Naive thymus-derived CD4-positive, alpha-beta T cell (primary cell): ENCODE results near the gene PPFIA4. TPM values are rescaled to one million over a fixed set of nuclear protein-coding genes. Genes with fewer than 3 reads are reported as not detected.

Experiments used
- ATAC-seq: fragments of 150-1000 bp; cut with Tn5 transposase; 2 replicates; pipeline ENCODE4 v1.10.0; 2021; ENCODE audit warnings: mild to moderate bottlenecking, moderate library complexity
- CTCF ChIA-PET: fragments of 350-600 bp; sonication (Branson Sonifier 250); formaldehyde crosslinking; loops from one replicate; lab custom pipeline; 2021; ENCODE audit warnings: antibody characterized with exemption; lab: Charles Lee
- POLR2A ChIA-PET: fragments of 350-600 bp; sonication (Branson Sonifier 250); formaldehyde crosslinking; loops from one replicate; lab custom pipeline; 2021; ENCODE audit warnings: antibody characterized with exemption, inconsistent platforms; lab: Charles Lee
- DNase-seq, 9 donors: peaks; one replicate each; pipeline versions ENCODE4 v3.0.0 to v3.0.0-alpha.2; 2020 to 2022; ENCODE audit warnings: mixed read lengths in 1 of 9
- H3K27ac ChIP-seq: one replicate; pipeline ENCODE4 v1.7.0; 2013; ENCODE audit warnings: mild to moderate bottlenecking, low read depth, low read length, moderate library complexity
- H3K27me3 ChIP-seq, 2 donors: one replicate each; pipeline ENCODE4 v1.7.0; 2013; ENCODE audit warnings: low read length in 2 of 2, mild to moderate bottlenecking in 2 of 2, moderate library complexity in 2 of 2; ENCODE audit not compliant: control insufficient read depth in 2 of 2, insufficient read depth in 2 of 2
- H3K36me3 ChIP-seq, 3 experiments: 1 replicate in 2 of 3; 2 replicates in 1 of 3; pipeline ENCODE4 v1.7.0; 2013; ENCODE audit warnings: low read length in 3 of 3, mild to moderate bottlenecking in 3 of 3, moderate library complexity in 1 of 3; ENCODE audit not compliant: insufficient read depth in 3 of 3, control insufficient read depth in 2 of 3
- H3K4me1 ChIP-seq, 2 donors: one replicate each; pipeline ENCODE4 v1.7.0; 2013; ENCODE audit warnings: low read length in 2 of 2, mild to moderate bottlenecking in 2 of 2, moderate library complexity in 1 of 2; ENCODE audit not compliant: control insufficient read depth in 2 of 2, insufficient read depth in 2 of 2
- H3K4me3 ChIP-seq: 2 replicates; pipeline ENCODE4 v1.7.0; 2013; ENCODE audit warnings: mild to moderate bottlenecking, low read length
- H3K9me3 ChIP-seq, 3 experiments: 1 replicate in 2 of 3; 2 replicates in 1 of 3; pipeline ENCODE4 v1.7.0; 2013; ENCODE audit warnings: low read length in 3 of 3; ENCODE audit not compliant: control insufficient read depth in 2 of 3
- H3K27ac Mint-ChIP-seq, 9 donors: one replicate each; pipeline ENCODE4 v1.8.0; 2020 to 2022; ENCODE audit warnings: mixed read lengths in 9 of 9, mild to moderate bottlenecking in 8 of 9, moderate library complexity in 5 of 9, inconsistent platforms in 2 of 9
- H3K27me3 Mint-ChIP-seq, 5 donors: one replicate each; pipeline ENCODE4 v1.8.0; 2021 to 2022; ENCODE audit warnings: mixed read lengths in 5 of 5, mild to moderate bottlenecking in 1 of 5
- H3K36me3 Mint-ChIP-seq, 5 donors: one replicate each; pipeline ENCODE4 v1.8.0; 2020 to 2022; ENCODE audit warnings: mixed read lengths in 5 of 5, mild to moderate bottlenecking in 3 of 5, inconsistent platforms in 1 of 5
- H3K4me1 Mint-ChIP-seq, 7 donors: one replicate each; pipeline ENCODE4 v1.8.0; 2020 to 2022; ENCODE audit warnings: mixed read lengths in 7 of 7, mild to moderate bottlenecking in 3 of 7, inconsistent platforms in 1 of 7
- H3K4me3 Mint-ChIP-seq, 10 donors: one replicate each; pipeline ENCODE4 v1.8.0; 2020 to 2022; ENCODE audit warnings: mild to moderate bottlenecking in 10 of 10, mixed read lengths in 10 of 10, moderate library complexity in 6 of 10, inconsistent platforms in 2 of 10
- H3K9me3 Mint-ChIP-seq, 11 donors: one replicate each; pipeline ENCODE4 v1.8.0; 2020 to 2022; ENCODE audit warnings: mixed read lengths in 11 of 11, mild to moderate bottlenecking in 4 of 11, inconsistent platforms in 1 of 11, moderate library complexity in 1 of 11
- intact Hi-C, 2 donors: fragments of 100-400 bp; cut with micrococcal nuclease; formaldehyde crosslinking; loops; one replicate each; pipeline ENCODE4 v1.15.1; 2023
- polyA plus RNA-seq, 2 donors: library from polyadenylated mRNA; unstranded; fragments of 300-500 nt; fragmentation: Illumina TruSeq; gene quantifications; one replicate each; pipeline ENCODE4 v1.2.3, GENCODE V29; 2021
- total RNA-seq, 6 experiments: library from RNA in 5 of 6; stranded (reverse) in 5 of 6; gene quantifications; 1 replicate in 5 of 6; 2 replicates in 1 of 6; pipeline ENCODE4 v1.2.3 and lab custom pipeline; 2021 to 2026

PPFIA4 gene
- total and polyA plus RNA-seq, 7 experiments from 2014 or later: 0.40 to 45.5 (median 2.4) TPM; not detected in 2

DNA sequence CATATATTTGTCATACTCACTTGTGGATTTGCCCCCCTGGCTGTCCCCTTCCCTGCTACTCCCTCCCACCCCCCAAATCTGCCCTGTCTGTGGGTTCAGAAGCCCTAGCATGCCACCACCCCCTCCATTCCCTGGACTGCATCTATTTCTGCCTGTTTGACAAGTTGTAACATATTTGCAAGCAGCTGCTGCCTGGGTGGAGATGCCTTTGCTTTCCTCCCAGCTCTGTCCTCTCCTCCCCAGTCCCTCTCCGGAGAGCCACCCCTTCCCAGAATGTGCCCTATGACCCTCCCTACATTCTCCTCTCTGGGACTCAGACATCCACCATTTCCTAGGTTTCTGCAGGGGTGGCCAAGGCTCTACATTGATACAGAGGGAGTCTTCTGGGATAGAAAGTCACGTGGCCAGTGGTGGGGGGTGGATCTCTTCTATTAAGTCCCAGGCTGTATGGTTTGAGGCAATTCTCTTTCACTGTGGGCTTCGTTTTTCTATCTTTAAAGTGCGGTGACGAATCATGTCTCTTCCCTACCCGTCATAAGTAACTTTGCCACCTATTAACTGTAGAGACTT lies 65.6 kb downstream of the PPFIA4 start:
- Histone ChIP-seq H3K4me1 (no peaks in the 10 kb centered on the region), H3K27ac (no peak overlapping the region), H3K36me3 (no peaks in the 10 kb centered on the region), H3K4me3 (no peak overlapping the region), H3K9me3 (peaks cover 0 to 6% (median 0%) of the 10 kb centered on the region in 3 experiments), H3K27me3 (no peaks in the 10 kb centered on the region)
- intact Hi-C loops: no loop called here
- H3K36me3 Mint-ChIP-seq: peaks cover 0 to 11% (median 0%) of the 10 kb centered on the region in 5 donors
- H3K9me3 Mint-ChIP-seq: peaks cover 10 to 31% (median 21%) of the 10 kb centered on the region in 11 donors
- peaks cover 8 to 45% (median 33%) of the 10 kb centered on the region in 5 donors for H3K27me3 Mint-ChIP-seq
- ChIA-PET CTCF (no interaction called here), POLR2A (no interaction called here)
- ATAC-seq (no peak), DNase-seq (no peak)
- no peak overlapping the region for H3K4me3 Mint-ChIP-seq
- no peak overlapping the region for H3K27ac Mint-ChIP-seq
- H3K4me1 Mint-ChIP-seq: no peaks in the 10 kb centered on the region

- Mint-ChIP-seq H3K36me3 (peaks cover 0 to 16% (median 0%) of the 10 kb centered on the region in 5 donors), H3K4me3 (no peak overlapping the region), H3K27ac (no peak overlapping the region), H3K4me1 (no peaks in the 10 kb centered on the region), H3K27me3 (peaks cover 12 to 53% (median 30%) of the 10 kb centered on the region in 5 donors), H3K9me3 (peaks cover 13 to 41% (median 30%) of the 10 kb centered on the region in 11 donors)
- ChIA-PET POLR2A (no interaction called here), CTCF (no interaction called here)
- H3K9me3 ChIP-seq: peaks cover 0 to 6% (median 0%) of the 10 kb centered on the region in 3 experiments
- no peak overlapping the region for H3K27ac ChIP-seq
- H3K36me3 ChIP-seq: no peaks in the 10 kb centered on the region
- no peak overlapping the region for H3K4me3 ChIP-seq
- no peak for DNase-seq
- H3K4me1 ChIP-seq: no peaks in the 10 kb centered on the region
- intact Hi-C loops: no loop called here
- ATAC-seq: no peak
- no peaks in the 10 kb centered on the region for H3K27me3 ChIP-seq
Observed at GRCh38 chr1:203093754-203094410, 67.6 kb downstream of the PPFIA4 start.

- Mint-ChIP-seq H3K27ac (no peak overlapping the region), H3K4me3 (no peak overlapping the region), H3K4me1 (no peaks in the 10 kb centered on the region), H3K27me3 (peaks cover 12 to 53% (median 33%) of the 10 kb centered on the region in 5 donors), H3K9me3 (peaks cover 13 to 41% (median 30%) of the 10 kb centered on the region in 11 donors), H3K36me3 (peaks cover 0 to 16% (median 0%) of the 10 kb centered on the region in 5 donors)
- no peak for DNase-seq
- Histone ChIP-seq H3K4me3 (no peak overlapping the region), H3K4me1 (no peaks in the 10 kb centered on the region), H3K27me3 (no peaks in the 10 kb centered on the region), H3K9me3 (peaks cover 0 to 6% (median 0%) of the 10 kb centered on the region in 3 experiments), H3K36me3 (no peaks in the 10 kb centered on the region), H3K27ac (no peak overlapping the region)
- CTCF ChIA-PET: no interaction called here
- ATAC-seq: no peak
- intact Hi-C loops: no loop called here
- POLR2A ChIA-PET: no interaction called here
Observed at GRCh38 chr1:203095061-203095690, 68.9 kb downstream of the PPFIA4 start.

- Mint-ChIP-seq H3K36me3 (peaks cover 0 to 16% (median 0%) of the 10 kb centered on the region in 5 donors), H3K27me3 (peaks cover 18 to 54% (median 31%) of the 10 kb centered on the region in 5 donors), H3K4me1 (peaks cover 0 to 2% (median 0%) of the 10 kb centered on the region in 7 donors), H3K9me3 (peaks cover 13 to 41% (median 30%) of the 10 kb centered on the region in 11 donors), H3K4me3 (no peak overlapping the region), H3K27ac (no peak overlapping the region)
- no peak overlapping the region for H3K4me3 ChIP-seq
- intact Hi-C loops: no loop called here
- no peaks in the 10 kb centered on the region for H3K36me3 ChIP-seq
- DNase-seq (no peak), ATAC-seq (no peak)
- peaks cover 0 to 6% (median 0%) of the 10 kb centered on the region in 3 experiments for H3K9me3 ChIP-seq
- no peaks in the 10 kb centered on the region for H3K27me3 ChIP-seq
- no peak overlapping the region for H3K27ac ChIP-seq
- CTCF ChIA-PET: no interaction called here
- POLR2A ChIA-PET: no interaction called here
- no peaks in the 10 kb centered on the region for H3K4me1 ChIP-seq
Observed at GRCh38 chr1:203096566-203096965, 70.3 kb downstream of the PPFIA4 start.

- no peaks in the 10 kb centered on the region for H3K27me3 ChIP-seq
- Mint-ChIP-seq H3K4me3 (no peak overlapping the region), H3K4me1 (peaks cover 0 to 2% (median 0%) of the 10 kb centered on the region in 7 donors), H3K27ac (no peak overlapping the region), H3K9me3 (peaks cover 13 to 41% (median 30%) of the 10 kb centered on the region in 11 donors), H3K36me3 (peaks cover 0 to 16% (median 0%) of the 10 kb centered on the region in 5 donors), H3K27me3 (peaks cover 17 to 50% (median 28%) of the 10 kb centered on the region in 5 donors)
- H3K27ac ChIP-seq: no peak overlapping the region
- POLR2A ChIA-PET: no interaction called here
- DNase-seq (no peak), ATAC-seq (no peak)
- H3K9me3 ChIP-seq: peaks cover 0 to 6% (median 0%) of the 10 kb centered on the region in 3 experiments
- no peak overlapping the region for H3K4me3 ChIP-seq
- intact Hi-C loops: no loop called here
- H3K36me3 ChIP-seq: no peaks in the 10 kb centered on the region
- H3K4me1 ChIP-seq: no peaks in the 10 kb centered on the region
- CTCF ChIA-PET: no interaction called here
Observed at GRCh38 chr1:203097001-203097400, 70.7 kb downstream of the PPFIA4 start.

DNA sequence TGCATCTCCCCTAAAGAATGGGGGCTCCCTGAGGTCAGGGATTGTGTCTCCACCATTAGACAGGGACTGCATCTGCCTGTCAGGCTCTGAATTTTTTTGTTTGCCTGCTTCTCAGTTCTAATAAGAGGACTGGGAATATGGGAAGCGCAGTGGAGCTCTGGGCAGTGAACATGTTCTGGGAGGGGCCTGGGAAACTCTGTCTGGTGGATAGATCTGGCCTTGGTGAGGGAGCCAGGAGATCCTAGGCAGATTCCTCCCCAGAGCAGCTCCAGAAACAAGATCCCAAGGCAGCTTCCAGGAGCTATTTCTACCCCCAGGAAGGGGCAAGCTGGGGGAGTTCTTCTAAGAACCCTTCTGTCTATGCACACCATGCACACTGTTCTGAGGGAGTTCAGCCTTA lies 72.2 kb downstream of the PPFIA4 start:
- Mint-ChIP-seq H3K27ac (no peak overlapping the region), H3K27me3 (peaks cover 13 to 37% (median 25%) of the 10 kb centered on the region in 5 donors), H3K4me3 (peak overlapping the region in 1 of 10 donors; percentile 22), H3K36me3 (peaks cover 0 to 16% (median 0%) of the 10 kb centered on the region in 5 donors), H3K4me1 (peaks cover 0 to 2% (median 0%) of the 10 kb centered on the region in 7 donors), H3K9me3 (peaks cover 13 to 40% (median 27%) of the 10 kb centered on the region in 11 donors)
- ChIA-PET POLR2A (no interaction called here), CTCF (no interaction called here)
- Histone ChIP-seq H3K27me3 (no peaks in the 10 kb centered on the region), H3K4me1 (no peaks in the 10 kb centered on the region), H3K27ac (no peak overlapping the region), H3K9me3 (peaks cover 0 to 6% (median 0%) of the 10 kb centered on the region in 3 experiments), H3K36me3 (no peaks in the 10 kb centered on the region), H3K4me3 (no peak overlapping the region)
- intact Hi-C loops: no loop called here
- no peak for ATAC-seq
- no peak for DNase-seq
